HepG2 (cell line): ENCODE data around the gene SNHG17. TPM values are rescaled to one million over a fixed set of nuclear protein-coding genes. Genes with fewer than 3 reads are reported as not detected.
A peak's percentile ranks its signal among the peaks of the same experiment; 100 is the strongest.

Source experiments
- ATAC-seq: fragments of 200-7000 bp; cut with Tn5 transposase; 3 replicates; pipeline ENCODE4 v1.9.1; 2020; ENCODE audit warnings: mild to moderate bottlenecking, moderate library complexity
- BruUV-seq: library from RNA; stranded (reverse); fragments of 400-500 nt; replicated peaks from 2 replicates; lab custom pipeline; 2021; lab: Mats Ljungman, UMichigan
- CTCF ChIA-PET: fragments of 300-600 bp; formaldehyde crosslinking; extraction: SDS; loops from one replicate; lab custom pipeline; 2021; ENCODE audit warnings: low total read pairs, inconsistent platforms, low intra/inter-chr PET ratio; lab: Yijun Ruan, JAX
- POLR2A ChIA-PET: fragments of 350-600 bp; sonication (Branson Sonifier 250); formaldehyde crosslinking; loops from one replicate; lab custom pipeline; 2020; ENCODE audit warnings: antibody characterized with exemption, inconsistent platforms; lab: Yijun Ruan, JAX
- DNase-seq: peaks from one replicate; pipeline ENCODE4 v3.0.0-alpha.2; 2015; ENCODE audit warnings: low spot score
- FAIRE-seq: peaks from 3 replicates; lab custom pipeline; 2011; peaks lifted over from hg19 to GRCh38; lab: Jason Lieb, UNC
- H2AFZ ChIP-seq: one replicate; pipeline ENCODE4 v1.6.1; 2011; ENCODE audit warnings: low read length, inconsistent platforms
- H3K27ac ChIP-seq: fragments of 300-600 bp; 3 replicates; pipeline ENCODE4 v1.8.0; 2011; ENCODE audit warnings: mixed run types, mild to moderate bottlenecking, mixed read lengths, low read length, inconsistent platforms; ENCODE audit not compliant: insufficient read depth; ENCODE audit errors: extremely low read length
- H3K27me3 ChIP-seq, 2 experiments: fragments of 200-600 bp in 1 of 2; 2 replicates in 1 of 2; 3 replicates in 1 of 2; pipeline versions ENCODE4 v1.6.0 to v1.8.0; 2011; ENCODE audit warnings: low read length in 2 of 2, mild to moderate bottlenecking in 2 of 2, moderate library complexity in 2 of 2, inconsistent platforms in 1 of 2; ENCODE audit not compliant: insufficient read depth in 2 of 2, control insufficient read depth in 1 of 2
- H3K36me3 ChIP-seq, 2 experiments: fragments of 200-600 bp in 1 of 2; replicated peaks in 1 of 2; 2 replicates in 1 of 2; 3 replicates in 1 of 2; pipeline versions ENCODE4 v1.5.1 to v1.8.0; 2011; ENCODE audit warnings: low read length in 2 of 2, inconsistent platforms in 1 of 2; ENCODE audit not compliant: insufficient read depth in 2 of 2, control insufficient read depth in 1 of 2
- H3K4me1 ChIP-seq: 2 replicates; pipeline ENCODE4 v1.5.1; 2012; ENCODE audit warnings: low read length, inconsistent platforms; ENCODE audit not compliant: insufficient read depth
- H3K4me2 ChIP-seq: 2 replicates; pipeline ENCODE4 v1.6.0; 2011; ENCODE audit warnings: low read depth, low read length, inconsistent platforms
- H3K4me3 ChIP-seq, 3 experiments: fragments of 200-600 bp in 1 of 3; sonication (generic), shearing (Covaris generic) in 1 of 3; replicated peaks in 1 of 3; 2 replicates each; pipeline ENCODE4 v1.5.1; 2011 to 2016; ENCODE audit warnings: low read length in 3 of 3, inconsistent platforms in 2 of 3, low read depth in 2 of 3, mild to moderate bottlenecking in 2 of 3, control low read depth in 1 of 3, mixed read lengths in 1 of 3; ENCODE audit not compliant: insufficient read depth in 1 of 3
- H3K79me2 ChIP-seq: one replicate; pipeline ENCODE4 v1.6.1; 2011; ENCODE audit warnings: low read length, inconsistent platforms; ENCODE audit not compliant: insufficient read depth
- H3K9ac ChIP-seq: 2 replicates; pipeline ENCODE4 v1.6.0; 2011; ENCODE audit warnings: mild to moderate bottlenecking, low read depth, low read length, inconsistent platforms; ENCODE audit not compliant: insufficient read depth
- H3K9me3 ChIP-seq: 2 replicates; pipeline ENCODE4 v1.5.1; 2012; ENCODE audit warnings: mild to moderate bottlenecking, low read length
- H4K20me1 ChIP-seq: 2 replicates; pipeline ENCODE4 v1.6.0; 2011; ENCODE audit warnings: inconsistent platforms, mild to moderate bottlenecking, low read length, moderate library complexity; ENCODE audit not compliant: insufficient read depth
- ARNT2 ChIP-seq: sonication (generic); formaldehyde crosslinking; IDR thresholded peaks from 2 replicates; pipeline ENCODE4 v1.8.0; 2022; ENCODE audit warnings: mild to moderate bottlenecking, low read depth, missing genetic modification reagents, moderate library complexity
- CTCF ChIP-seq: sonication (generic); formaldehyde crosslinking; IDR thresholded peaks from 2 replicates; pipeline ENCODE4 v1.5.0; 2020; ENCODE audit warnings: mild to moderate bottlenecking, missing genetic modification reagents, moderate library complexity
- MAFF ChIP-seq: IDR thresholded peaks from 2 replicates; pipeline ENCODE4 v1.6.1; 2011; ENCODE audit warnings: low read depth, low read length, improper control_type of control experiment
- MAFK ChIP-seq, 2 experiments: IDR thresholded peaks in 1 of 2; conservative IDR thresholded peaks in 1 of 2; 2 replicates each; pipeline ENCODE4 v1.6.1; 2011; ENCODE audit warnings: improper control_type of control experiment in 2 of 2, low read length in 2 of 2
- RCOR2 ChIP-seq: IDR thresholded peaks from 2 replicates; pipeline ENCODE4 v1.6.1; 2016; ENCODE audit warnings: missing biosample characterization, missing genetic modification reagents
- RFX5 ChIP-seq: IDR thresholded peaks from 2 replicates; pipeline ENCODE4 v1.6.1; 2011; ENCODE audit warnings: low read depth, low read length, improper control_type of control experiment
- SMAD1 ChIP-seq: sonication (generic); formaldehyde crosslinking; IDR thresholded peaks from 2 replicates; pipeline ENCODE4 v1.4.0; 2020; ENCODE audit warnings: missing genetic modification reagents, low read depth, mild to moderate bottlenecking, borderline replicate concordance
- STAG1 ChIP-seq: sonication (generic); formaldehyde crosslinking; IDR thresholded peaks from 2 replicates; pipeline ENCODE4 v1.4.0; 2020; ENCODE audit warnings: missing genetic modification reagents
- ZBTB42 ChIP-seq: sonication (generic); formaldehyde crosslinking; IDR thresholded peaks from 2 replicates; pipeline ENCODE4 v1.5.0; 2020; ENCODE audit warnings: mild to moderate bottlenecking, missing genetic modification reagents
- ZNF232 ChIP-seq: sonication (generic); formaldehyde crosslinking; IDR thresholded peaks from 2 replicates; pipeline ENCODE4 v1.4.0; 2020; ENCODE audit warnings: missing genetic modification reagents, borderline replicate concordance
- ZSCAN20 ChIP-seq: sonication (generic); formaldehyde crosslinking; IDR thresholded peaks from 2 replicates; pipeline ENCODE4 v1.4.0; 2020; ENCODE audit warnings: missing genetic modification reagents, mild to moderate bottlenecking, borderline replicate concordance
- ZSCAN5A ChIP-seq: sonication (generic); formaldehyde crosslinking; IDR thresholded peaks from 2 replicates; pipeline ENCODE4 v1.8.0; 2022; ENCODE audit warnings: mild to moderate bottlenecking, missing genetic modification reagents, borderline replicate concordance
- WGBS: methylation state at CpG from one replicate; pipeline ENCODE4 v1.1.6; 2017; ENCODE audit warnings: low lambda C conversion rate; 5-methylcytosine and 5-hydroxymethylcytosine counted together
- in situ Hi-C: cut with HindIII; loops from 2 replicates; pipeline ENCODE4 v1.10.0; 2017; ENCODE audit warnings: low pct_unique_long_range_greater_than_20kb; ENCODE audit not compliant: extremely low pct_ligation_motif_present
- intact Hi-C: fragments of 100-400 bp; cut with micrococcal nuclease; formaldehyde crosslinking; loops from one replicate; pipeline ENCODE4 v1.10.0; 2022; ENCODE audit not compliant: unreplicated experiment
- polyA plus RNA-seq, 8 experiments: library from polyadenylated mRNA; depleted of rRNA in 3 of 8; stranded (reverse) in 7 of 8; unstranded in 1 of 8; fragments of >200 nt; fragmentation: Illumina TruSeq in 4 of 8; extraction: Trizol in 4 of 8; gene quantifications; 2 replicates each; pipeline versions ENCODE4 v1.2.1 to v1.2.3, GENCODE V29; 2011 to 2016; ENCODE audit warnings: low read depth in 4 of 8, missing spikeins in 1 of 8, mixed read lengths in 1 of 8; ENCODE audit not compliant: insufficient read depth in 1 of 8
- total RNA-seq, 5 experiments: library from RNA; depleted of rRNA; stranded (reverse); fragments of >200 nt; fragmentation: Illumina TruSeq; extraction: Trizol; gene quantifications; 2 replicates each; pipeline ENCODE4 v1.2.3, GENCODE V29; 2016; ENCODE audit warnings: low read depth in 1 of 5

The SNHG17 gene
- total and polyA plus RNA-seq, 2 of the 13 experiments (the other 11 are each of a cell fraction or from before 2014, with no cell fraction given): 26.2 to 41.2 TPM

DNA sequence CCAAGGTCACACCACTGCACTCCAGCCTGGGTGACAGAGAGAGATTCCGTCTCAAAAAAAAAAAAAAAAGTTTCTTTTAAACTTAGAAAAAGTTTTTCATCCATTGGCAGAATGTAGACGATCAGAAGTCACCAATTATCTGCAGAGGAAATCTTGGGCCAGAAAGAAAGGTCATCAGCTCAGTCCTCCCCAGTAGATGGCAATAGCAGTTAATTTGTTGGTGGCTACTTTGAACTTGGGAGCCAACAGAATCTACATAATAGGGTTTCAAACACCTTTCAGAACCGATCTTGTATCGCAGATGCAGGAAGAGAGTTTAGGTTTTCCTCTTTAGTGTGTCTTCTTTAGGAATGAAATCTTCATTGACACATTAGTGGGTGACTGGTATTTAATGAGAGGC is 47.2 kb downstream of the SNHG17 start:
- no peaks in the 10 kb centered on the region for H4K20me1 ChIP-seq
- H3K36me3 ChIP-seq: no peaks in the 10 kb centered on the region
- in situ Hi-C loops (no loop called here), intact Hi-C loops (no loop called here)
- H3K4me2 ChIP-seq: no peak overlapping the region
- no peak overlapping the region for H2AFZ ChIP-seq
- ChIA-PET CTCF (no interaction called here), POLR2A (no interaction called here)
- H3K9ac ChIP-seq: no peak overlapping the region
- no peak overlapping the region for H3K27ac ChIP-seq
- no peaks in the 10 kb centered on the region for H3K79me2 ChIP-seq
- BruUV-seq: no TSS peak
- DNase-seq (no peak), FAIRE-seq (no peak)
- no peaks in the 10 kb centered on the region for H3K4me1 ChIP-seq
- H3K27me3 ChIP-seq: 0 out of 5 replicates have a peak, but pooled peaks cover 0 to 3% of the 10 kb centered on the region in 2 experiments
- H3K4me3 ChIP-seq: no peak overlapping the region
- TF ChIP-seq ZNF232: no peak
- TF ChIP-seq STAG1 (CRISPR knock-in tag): peak; percentile 42
- peak; percentile 44 for TF ChIP-seq CTCF (CRISPR knock-in tag)
- TF ChIP-seq, all 625 proteins: peak for 2
- WGBS: 14% methylated on average over 4 of the region's 4 CpGs
- ATAC-seq: 0 out of 3 replicates have a peak, but pooled peaks have one; percentile 32
- H3K9me3 ChIP-seq: no peaks in the 10 kb centered on the region

DNA sequence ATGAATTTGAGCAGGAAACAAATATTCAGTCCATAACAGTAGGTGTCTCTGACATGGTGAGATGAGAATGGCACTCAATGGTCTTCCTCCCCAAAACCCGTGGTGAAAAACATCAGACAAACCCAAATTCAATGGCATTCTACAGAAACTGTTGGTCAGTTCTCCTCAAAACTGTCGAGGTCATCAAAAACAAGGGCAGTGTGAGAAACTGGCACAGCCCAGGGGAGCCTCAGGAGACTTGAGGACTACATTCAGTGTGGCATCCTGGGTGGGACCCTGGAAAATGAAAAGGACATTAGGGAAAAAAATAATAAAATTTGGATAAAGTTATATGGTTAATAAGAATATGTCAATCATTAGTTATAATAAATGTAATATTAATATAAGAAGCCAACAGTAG is 48.3 kb downstream of the SNHG17 start:
- Histone ChIP-seq H3K9me3 (no peaks in the 10 kb centered on the region), H3K79me2 (no peaks in the 10 kb centered on the region), H3K36me3 (no peaks in the 10 kb centered on the region), H3K9ac (no peak overlapping the region), H3K27me3 (0 out of 5 replicates have a peak, but pooled peaks cover 0 to 3% of the 10 kb centered on the region in 2 experiments), H2AFZ (no peak overlapping the region), H4K20me1 (no peaks in the 10 kb centered on the region), H3K27ac (no peak overlapping the region), H3K4me1 (no peaks in the 10 kb centered on the region), H3K4me3 (no peak overlapping the region), H3K4me2 (no peak overlapping the region)
- intact Hi-C loops: no loop called here
- 17% methylated on average over 2 of the region's 2 CpGs for WGBS
- POLR2A ChIA-PET: no interaction called here
- CTCF ChIA-PET: no interaction called here
- BruUV-seq: no TSS peak
- DNase-seq: no peak
- TF ChIP-seq ARNT2 (CRISPR knock-in tag) (no peak), RFX5 (peak; percentile 52; the same call in 1 of the 2 replicates), ZSCAN20 (no peak), ZSCAN5A (CRISPR knock-in tag) (no peak), RCOR2 (CRISPR knock-in tag) (no peak), MAFK (conservative IDR thresholded peaks at IDR 0.05 in 1 of 2, IDR thresholded peaks at IDR 0.05 in 1 of 2; ENCODE audit: low read length in 2 of 2) (peak; percentile 98 to 99), ZBTB42 (CRISPR knock-in tag) (no peak), MAFF (peak; percentile 99), SMAD1 (no peak)
- in situ Hi-C loops: no loop called here
- no peak for ATAC-seq
- FAIRE-seq: no peak
